NB4 (cell line): ENCODE measurements around the gene OPN1SW.

Experiments used
- CTCF ChIP-seq: IDR thresholded peaks from one replicate; pipeline ENCODE4 v1.5.1; 2012; ENCODE audit warnings: low read depth, low read length
- MAX ChIP-seq: IDR thresholded peaks from 2 replicates; pipeline ENCODE4 v1.6.1; 2011; ENCODE audit warnings: low read depth, low read length
- MYC ChIP-seq: IDR thresholded peaks from 2 replicates; pipeline ENCODE4 v1.6.1; 2011; ENCODE audit warnings: low read depth, low read length
- POLR2A ChIP-seq: IDR thresholded peaks from 2 replicates; pipeline ENCODE4 v1.6.1; 2011; ENCODE audit warnings: mild to moderate bottlenecking; ENCODE audit not compliant: insufficient read length; ENCODE audit errors: extremely low read depth

- TF ChIP-seq CTCF (no peak), POLR2A (no peak), MAX (no peak), MYC (no peak)
Observed at GRCh38 chr7:128743112-128743772, 32.4 kb downstream of the OPN1SW start.
